ENCODE measurements around the gene PCCA. TPM values are rescaled to one million over a fixed set of nuclear protein-coding genes. Genes with fewer than 3 reads are reported as not detected.
A peak's percentile ranks its signal among the peaks of the same experiment; 100 is the strongest.

Gene PCCA
- total RNA-seq, 1 experiment from 2014 or later, result 52.8 TPM

DNA sequence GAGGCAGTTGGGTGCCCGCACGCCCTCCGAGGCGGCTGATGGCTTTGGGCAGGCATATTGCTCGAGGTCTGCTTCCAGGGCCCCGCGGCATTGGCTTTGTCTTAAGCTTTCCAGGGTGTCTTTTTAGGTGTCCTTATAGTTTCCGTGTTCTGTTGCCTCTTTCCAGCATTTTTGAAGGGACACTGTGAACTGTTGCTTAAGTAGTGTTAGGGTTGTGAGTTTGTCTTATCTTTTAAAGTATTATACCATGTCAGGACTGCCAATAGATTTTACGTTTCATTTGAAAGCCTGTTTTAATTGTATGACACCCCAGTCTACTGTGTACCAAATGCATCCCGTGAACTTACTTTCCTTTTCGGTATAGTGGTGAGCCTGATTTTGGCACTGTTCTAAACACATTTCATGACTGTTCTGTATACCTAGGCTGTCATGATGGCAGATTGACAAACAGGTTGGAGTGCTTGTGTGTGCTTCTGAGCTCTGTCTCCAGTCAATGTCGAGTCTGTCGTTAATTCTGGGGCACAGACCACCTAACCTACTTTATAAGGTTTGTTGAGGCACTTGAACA is 656 bp downstream of the PCCA start (continued):
- TF ChIP-seq SOX15 (CRISPR knock-in tag; IDR thresholded peaks at IDR 0.05) (no peak), ETV6 (CRISPR knock-in tag; IDR thresholded peaks at IDR 0.05) (no peak), FOXJ3 (CRISPR knock-in tag; IDR thresholded peaks at IDR 0.05; ENCODE audit: borderline replicate concordance) (no peak)
- TF ChIP-seq, protein P1, sequence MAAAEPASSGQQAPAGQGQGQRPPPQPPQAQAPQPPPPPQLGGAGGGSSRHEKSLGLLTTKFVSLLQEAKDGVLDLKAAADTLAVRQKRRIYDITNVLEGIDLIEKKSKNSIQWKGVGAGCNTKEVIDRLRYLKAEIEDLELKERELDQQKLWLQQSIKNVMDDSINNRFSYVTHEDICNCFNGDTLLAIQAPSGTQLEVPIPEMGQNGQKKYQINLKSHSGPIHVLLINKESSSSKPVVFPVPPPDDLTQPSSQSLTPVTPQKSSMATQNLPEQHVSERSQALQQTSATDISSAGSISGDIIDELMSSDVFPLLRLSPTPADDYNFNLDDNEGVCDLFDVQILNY (CRISPR knock-in tag; IDR thresholded peaks at IDR 0.05), result no peak

DNA sequence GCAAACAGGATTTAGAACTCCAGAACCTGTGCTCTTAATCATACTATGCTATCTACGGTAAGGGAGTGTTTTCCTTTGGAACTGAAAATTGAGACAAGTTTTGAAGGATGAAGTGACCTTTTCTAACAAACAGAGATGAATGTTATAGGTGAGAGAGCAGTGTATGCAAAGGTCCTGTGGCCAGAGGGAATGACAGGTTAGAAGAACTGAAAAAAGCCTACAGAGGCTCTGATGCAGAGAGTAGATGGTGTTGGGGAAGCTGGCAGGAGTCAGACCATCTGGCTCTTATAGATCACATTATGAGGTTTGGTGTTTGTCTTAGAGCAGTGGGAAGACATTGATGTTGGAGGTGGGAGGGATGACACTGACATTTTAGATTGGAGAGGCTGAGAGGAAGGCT is 2.0 kb downstream of the PCCA start:
- peaks cover 35% of the 10 kb centered on the region for H3K4me1 Mint-ChIP-seq
- DNase-seq (ENCODE audit: low spot score) (no peak), ATAC-seq (no peak)
- no peak overlapping the region for H3K27ac Mint-ChIP-seq
- H3K9me3 Mint-ChIP-seq, result peaks cover 5% of the 10 kb centered on the region
- no peak for TF ChIP-seq SMAD3 (CRISPR knock-in tag; IDR thresholded peaks at IDR 0.05; ENCODE audit: borderline replicate concordance)
- H3K4me3 Mint-ChIP-seq, result peak overlapping the region; percentile 94; the same call in 1 of the 2 replicates
- no peaks in the 10 kb centered on the region for H3K27me3 Mint-ChIP-seq (ENCODE audit: low read depth)
- ChIA-PET POLR2A (no interaction called here), CTCF (no interaction called here)
- peaks cover 28% of the 10 kb centered on the region for H3K36me3 Mint-ChIP-seq

DNA sequence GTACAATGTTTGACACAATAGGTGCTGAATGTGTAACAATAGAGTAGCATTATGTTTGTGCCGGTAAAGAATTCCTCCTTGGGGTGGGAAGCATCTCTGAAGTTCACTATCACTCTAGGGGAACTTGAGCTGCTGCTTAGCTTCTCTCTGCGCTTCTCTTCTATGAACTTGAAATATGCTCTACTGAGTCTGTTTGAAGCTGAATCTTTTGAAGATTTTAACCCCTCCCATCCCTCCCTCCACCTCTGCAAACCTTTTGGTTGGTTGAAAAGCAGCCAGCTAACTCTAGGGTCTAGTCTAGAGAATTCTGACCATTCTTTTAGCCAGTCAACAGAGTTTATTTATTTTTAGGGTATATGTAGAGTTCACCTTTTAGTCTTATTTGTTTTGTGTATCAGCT is 2.5 kb downstream of the PCCA start:
- ChIA-PET CTCF (no interaction called here), POLR2A (no interaction called here)
- DNase-seq (ENCODE audit: low spot score), result no peak
- TF ChIP-seq, protein P2, sequence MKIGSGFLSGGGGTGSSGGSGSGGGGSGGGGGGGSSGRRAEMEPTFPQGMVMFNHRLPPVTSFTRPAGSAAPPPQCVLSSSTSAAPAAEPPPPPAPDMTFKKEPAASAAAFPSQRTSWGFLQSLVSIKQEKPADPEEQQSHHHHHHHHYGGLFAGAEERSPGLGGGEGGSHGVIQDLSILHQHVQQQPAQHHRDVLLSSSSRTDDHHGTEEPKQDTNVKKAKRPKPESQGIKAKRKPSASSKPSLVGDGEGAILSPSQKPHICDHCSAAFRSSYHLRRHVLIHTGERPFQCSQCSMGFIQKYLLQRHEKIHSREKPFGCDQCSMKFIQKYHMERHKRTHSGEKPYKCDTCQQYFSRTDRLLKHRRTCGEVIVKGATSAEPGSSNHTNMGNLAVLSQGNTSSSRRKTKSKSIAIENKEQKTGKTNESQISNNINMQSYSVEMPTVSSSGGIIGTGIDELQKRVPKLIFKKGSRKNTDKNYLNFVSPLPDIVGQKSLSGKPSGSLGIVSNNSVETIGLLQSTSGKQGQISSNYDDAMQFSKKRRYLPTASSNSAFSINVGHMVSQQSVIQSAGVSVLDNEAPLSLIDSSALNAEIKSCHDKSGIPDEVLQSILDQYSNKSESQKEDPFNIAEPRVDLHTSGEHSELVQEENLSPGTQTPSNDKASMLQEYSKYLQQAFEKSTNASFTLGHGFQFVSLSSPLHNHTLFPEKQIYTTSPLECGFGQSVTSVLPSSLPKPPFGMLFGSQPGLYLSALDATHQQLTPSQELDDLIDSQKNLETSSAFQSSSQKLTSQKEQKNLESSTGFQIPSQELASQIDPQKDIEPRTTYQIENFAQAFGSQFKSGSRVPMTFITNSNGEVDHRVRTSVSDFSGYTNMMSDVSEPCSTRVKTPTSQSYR (CRISPR knock-in tag; IDR thresholded peaks at IDR 0.05), result no peak
- no peak for TF ChIP-seq FOXK1 (CRISPR knock-in tag; IDR thresholded peaks at IDR 0.05)
- no peak for TF ChIP-seq ESRRA (CRISPR knock-in tag; IDR thresholded peaks at IDR 0.05; ENCODE audit: borderline replicate concordance)
- no peak for TF ChIP-seq NR2C2 (CRISPR knock-in tag; IDR thresholded peaks at IDR 0.05)
- no peak for TF ChIP-seq ETV6 (CRISPR knock-in tag; IDR thresholded peaks at IDR 0.05)
- TF ChIP-seq, protein P3, sequence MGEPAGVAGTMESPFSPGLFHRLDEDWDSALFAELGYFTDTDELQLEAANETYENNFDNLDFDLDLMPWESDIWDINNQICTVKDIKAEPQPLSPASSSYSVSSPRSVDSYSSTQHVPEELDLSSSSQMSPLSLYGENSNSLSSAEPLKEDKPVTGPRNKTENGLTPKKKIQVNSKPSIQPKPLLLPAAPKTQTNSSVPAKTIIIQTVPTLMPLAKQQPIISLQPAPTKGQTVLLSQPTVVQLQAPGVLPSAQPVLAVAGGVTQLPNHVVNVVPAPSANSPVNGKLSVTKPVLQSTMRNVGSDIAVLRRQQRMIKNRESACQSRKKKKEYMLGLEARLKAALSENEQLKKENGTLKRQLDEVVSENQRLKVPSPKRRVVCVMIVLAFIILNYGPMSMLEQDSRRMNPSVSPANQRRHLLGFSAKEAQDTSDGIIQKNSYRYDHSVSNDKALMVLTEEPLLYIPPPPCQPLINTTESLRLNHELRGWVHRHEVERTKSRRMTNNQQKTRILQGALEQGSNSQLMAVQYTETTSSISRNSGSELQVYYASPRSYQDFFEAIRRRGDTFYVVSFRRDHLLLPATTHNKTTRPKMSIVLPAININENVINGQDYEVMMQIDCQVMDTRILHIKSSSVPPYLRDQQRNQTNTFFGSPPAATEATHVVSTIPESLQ (CRISPR knock-in tag; IDR thresholded peaks at IDR 0.05), result no peak
- TF ChIP-seq GABPB1 (CRISPR knock-in tag; IDR thresholded peaks at IDR 0.05), result no peak
- TF ChIP-seq CBFB (CRISPR knock-in tag; IDR thresholded peaks at IDR 0.05; ENCODE audit: low read depth), result no peak
- TF ChIP-seq TP53 (CRISPR knock-in tag; IDR thresholded peaks at IDR 0.05), result no peak
- TF ChIP-seq ZNF138 (CRISPR knock-in tag; conservative IDR thresholded peaks at IDR 0.05), result no peak
- TF ChIP-seq ZNF121 (CRISPR knock-in tag; IDR thresholded peaks at IDR 0.05), result no peak
- no peak for TF ChIP-seq NFE2L1 (CRISPR knock-in tag; IDR thresholded peaks at IDR 0.05)
- no peak for TF ChIP-seq ZNF671 (CRISPR knock-in tag; IDR thresholded peaks at IDR 0.05)
- TF ChIP-seq, protein P4, sequence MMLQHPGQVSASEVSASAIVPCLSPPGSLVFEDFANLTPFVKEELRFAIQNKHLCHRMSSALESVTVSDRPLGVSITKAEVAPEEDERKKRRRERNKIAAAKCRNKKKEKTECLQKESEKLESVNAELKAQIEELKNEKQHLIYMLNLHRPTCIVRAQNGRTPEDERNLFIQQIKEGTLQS (CRISPR knock-in tag; conservative IDR thresholded peaks at IDR 0.05), result no peak
- TF ChIP-seq, protein P5, sequence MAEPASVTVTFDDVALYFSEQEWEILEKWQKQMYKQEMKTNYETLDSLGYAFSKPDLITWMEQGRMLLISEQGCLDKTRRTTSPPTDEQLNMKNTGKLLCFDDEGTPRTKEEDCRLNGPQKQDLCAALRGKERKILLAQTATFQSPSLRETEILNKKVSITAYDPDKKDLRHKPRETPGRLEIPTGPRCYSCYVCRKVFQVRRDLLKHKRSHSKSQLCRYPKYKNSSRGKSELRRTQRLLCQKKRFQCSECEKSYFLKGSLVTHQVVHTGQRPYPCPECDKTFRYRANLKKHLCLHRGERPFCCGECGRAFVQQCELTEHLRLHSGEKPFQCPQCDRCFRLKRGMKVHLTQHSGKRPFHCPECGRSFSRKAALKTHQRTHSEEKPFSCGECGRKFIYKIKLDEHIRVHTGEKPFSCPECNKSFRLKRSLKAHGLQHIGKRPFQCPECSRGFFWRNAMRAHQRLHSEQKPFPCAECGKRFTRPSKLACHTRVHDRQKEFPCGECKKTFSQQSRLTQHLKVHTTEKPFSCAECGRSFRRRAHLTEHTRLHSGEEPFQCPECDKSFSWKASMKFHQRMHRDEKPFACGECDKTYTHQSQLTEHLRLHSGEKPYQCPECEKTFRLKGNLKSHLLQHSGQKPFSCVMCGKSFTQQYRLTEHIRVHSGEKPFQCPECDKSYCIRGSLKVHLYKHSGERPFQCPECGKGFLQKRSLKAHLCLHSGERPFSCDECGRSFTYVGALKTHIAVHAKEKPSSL (CRISPR knock-in tag; conservative IDR thresholded peaks at IDR 0.05), result no peak
- no peaks in the 10 kb centered on the region for H3K27me3 Mint-ChIP-seq (ENCODE audit: low read depth)
- peaks cover 35% of the 10 kb centered on the region for H3K4me1 Mint-ChIP-seq
- H3K9me3 Mint-ChIP-seq, result peaks cover 5% of the 10 kb centered on the region
- H3K27ac Mint-ChIP-seq, result no peak overlapping the region
- peaks cover 23% of the 10 kb centered on the region for H3K36me3 Mint-ChIP-seq
- ATAC-seq, result no peak
- H3K4me3 Mint-ChIP-seq, result no peak overlapping the region
